ENCODE measurements around the gene RC3H1.
"Not testable (repeated sequence)": the region's sequence is repeated elsewhere in the genome, so short reads cannot be mapped to it uniquely, and the experiment has no call there.

The RC3H1 gene

GRCh38 chr1:174052621-174053020, 30.5 kb upstream of the RC3H1 start:
- H3K4me3 ChIP-seq, result no peak overlapping the region
- H3K27ac ChIP-seq, result no peak overlapping the region
- TF ChIP-seq CTCF (IDR thresholded peaks at IDR 0.05), result no peak
- DNase-seq (ENCODE audit: low spot score), result no peak

DNA sequence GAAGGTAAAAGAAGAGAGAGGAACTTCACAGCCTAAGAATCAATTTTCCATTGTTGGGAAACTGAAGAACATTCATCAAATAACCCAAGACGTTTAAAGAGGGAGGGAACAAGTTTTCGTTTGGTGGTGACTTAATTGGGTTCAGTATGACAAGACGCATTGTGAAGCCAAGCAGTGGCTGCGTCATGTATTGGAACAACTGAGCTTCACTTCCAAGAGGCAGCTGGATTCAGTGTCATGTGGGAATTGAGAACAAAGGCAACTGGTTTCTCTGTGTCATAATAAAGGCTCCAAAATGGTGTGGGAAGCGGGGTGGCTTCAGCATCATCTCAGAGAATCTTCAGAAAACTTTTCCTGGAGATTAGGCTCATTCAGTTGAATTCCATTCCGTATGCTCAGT, 29.8 kb upstream of the RC3H1 start:
- no peak for TF ChIP-seq CTCF (IDR thresholded peaks at IDR 0.05)
- DNase-seq (ENCODE audit: low spot score), result no peak
- Histone ChIP-seq H3K4me3 (no peak overlapping the region), H3K27ac (no peak overlapping the region)

- DNase-seq (ENCODE audit: low spot score), result no peak
- TF ChIP-seq CTCF (IDR thresholded peaks at IDR 0.05), result no peak
- H3K4me3 ChIP-seq, result no peak overlapping the region
Observed at GRCh38 chr1:174049514-174049913, 27.4 kb upstream of the RC3H1 start.

DNA sequence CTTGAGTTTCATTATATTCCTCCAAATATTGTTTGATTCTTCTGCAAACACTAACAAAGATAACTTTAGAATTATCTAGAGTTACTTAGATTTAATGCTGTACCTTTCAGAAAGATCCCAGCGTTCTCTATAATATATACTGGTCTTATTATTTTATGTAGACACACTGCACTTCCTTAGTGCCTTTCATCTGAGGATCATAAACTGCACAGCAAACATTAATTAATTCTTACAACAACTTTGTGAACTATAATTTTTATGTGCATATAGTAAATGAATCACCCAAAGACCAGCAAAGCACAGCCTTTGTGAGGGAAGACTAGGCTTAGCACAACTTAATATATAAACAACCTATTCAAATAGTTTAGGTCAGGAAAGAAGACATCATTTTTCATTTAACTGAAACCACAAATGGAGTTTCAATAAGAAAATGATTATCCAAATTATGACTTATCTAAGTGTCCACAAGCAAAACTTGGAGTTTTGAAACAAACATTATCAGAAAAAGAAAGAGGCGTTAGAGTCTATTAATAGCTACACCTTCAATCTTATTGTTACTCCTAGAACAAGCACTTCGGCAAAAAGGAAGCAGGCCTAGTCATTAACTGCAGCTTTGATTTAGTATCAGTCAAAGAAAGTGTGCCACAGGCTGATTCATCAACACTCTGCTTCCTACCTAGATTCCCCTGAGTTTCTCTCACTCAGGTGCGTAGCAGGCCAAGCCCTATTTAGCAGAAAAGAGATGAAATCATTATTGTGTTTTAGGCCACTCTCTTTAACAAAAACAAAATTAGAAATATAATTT, 22.5 kb upstream of the RC3H1 start:
- DNase-seq (ENCODE audit: low spot score), result no peak
- no peak overlapping the region for H3K4me3 ChIP-seq
- no peak for TF ChIP-seq CTCF (IDR thresholded peaks at IDR 0.05)
- H3K27ac ChIP-seq, result no peak overlapping the region

More at GRCh38 chr1:174049514-174049913, 27.4 kb upstream of the RC3H1 start:
- H3K27ac ChIP-seq, result no peak overlapping the region

DNA sequence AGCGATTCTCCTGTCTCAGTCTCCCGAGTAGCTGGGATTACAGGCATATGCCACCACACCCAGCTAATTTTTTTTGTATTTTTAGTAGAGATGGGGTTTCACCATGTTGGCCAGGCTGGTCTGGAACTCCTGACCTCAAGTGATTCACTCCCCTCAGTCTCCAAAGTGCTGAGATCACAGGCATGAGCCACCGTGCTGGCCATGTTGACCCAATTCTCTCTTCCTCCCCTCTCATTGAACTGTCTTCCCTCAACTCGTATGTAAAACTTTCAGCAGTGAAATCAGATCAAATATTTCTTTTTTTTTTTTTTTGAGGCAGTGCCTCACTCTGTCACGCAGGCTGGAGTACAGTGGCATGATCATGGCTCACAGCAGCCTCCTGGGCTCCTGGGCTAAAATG, 20.4 kb upstream of the RC3H1 start:
- H3K27ac ChIP-seq; H3K4me3 ChIP-seq; DNase-seq (ENCODE audit: low spot score): not testable (repeated sequence)

DNA sequence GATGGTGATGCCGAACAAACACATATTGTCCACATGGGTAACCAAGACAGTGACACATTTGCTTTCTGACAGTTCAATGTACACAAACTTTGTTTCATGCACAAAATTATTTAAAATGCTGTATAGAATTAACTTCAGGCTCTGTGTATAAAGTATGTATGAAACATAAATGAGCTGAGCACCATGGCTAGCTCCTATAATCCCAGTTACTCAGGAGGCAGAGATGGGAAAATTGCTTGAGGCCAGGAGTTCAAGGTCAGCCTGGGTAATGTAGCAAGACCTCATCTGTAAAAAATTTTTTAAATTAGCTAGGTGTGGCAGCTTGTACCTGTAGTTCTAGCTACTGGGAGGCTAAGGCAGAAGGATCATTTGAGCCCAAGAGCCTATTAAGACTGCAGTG, 19.2 kb upstream of the RC3H1 start:
- H3K27ac ChIP-seq, result no peak overlapping the region
- H3K4me3 ChIP-seq, result no peak overlapping the region
- TF ChIP-seq CTCF (IDR thresholded peaks at IDR 0.05), result no peak
- DNase-seq (ENCODE audit: low spot score), result no peak

DNA sequence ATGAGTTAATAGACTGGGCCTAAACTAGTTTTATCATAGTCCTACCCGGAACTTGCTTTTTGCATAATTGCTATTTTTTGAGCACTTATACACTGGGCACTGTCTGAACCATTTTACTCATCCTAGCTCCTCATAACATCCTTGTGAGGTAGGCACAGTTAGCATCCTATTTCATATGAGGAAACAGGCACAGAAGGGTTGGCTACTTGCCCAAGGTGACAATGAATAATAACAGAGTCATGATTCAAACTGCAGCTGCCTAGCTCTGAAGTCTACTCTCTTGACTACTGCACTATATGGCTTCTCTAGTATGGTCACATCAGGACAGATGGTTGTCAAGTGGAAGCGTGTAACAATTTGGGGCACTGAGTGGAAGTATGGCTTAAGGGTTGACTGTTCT, 18.2 kb upstream of the RC3H1 start:
- Histone ChIP-seq H3K4me3 (no peak overlapping the region), H3K27ac (no peak overlapping the region)
- DNase-seq (ENCODE audit: low spot score), result no peak
- TF ChIP-seq CTCF (IDR thresholded peaks at IDR 0.05), result no peak
